Brain microvascular endothelial cell (primary cell): Measurements from ENCODE around the gene SLC36A1.

Experiments used
- DNase-seq: peaks from one replicate; pipeline ENCODE4 v3.0.0-alpha.2; 2020
- H3K27ac ChIP-seq: fragments of 250-450 bp; sonication (Bioruptor Pico); 2 replicates; pipeline ENCODE4 v1.5.1; 2020; ENCODE audit warnings: mild to moderate bottlenecking, moderate library complexity
- H3K27me3 ChIP-seq: fragments of 250-450 bp; sonication (Bioruptor Pico); replicated peaks from 2 replicates; pipeline ENCODE4 v1.5.1; 2020; ENCODE audit warnings: mild to moderate bottlenecking
- H3K36me3 ChIP-seq: fragments of 250-450 bp; sonication (Bioruptor Pico); replicated peaks from 2 replicates; pipeline ENCODE4 v1.5.1; 2020; ENCODE audit warnings: mild to moderate bottlenecking
- H3K4me3 ChIP-seq: 2 replicates; pipeline ENCODE4 v1.5.1; 2011; ENCODE audit warnings: low read depth, mild to moderate bottlenecking, control low read depth, low read length, moderate library complexity
- in situ Hi-C: cut with HindIII; loops from 2 replicates; pipeline ENCODE4 v1.10.0; 2017; ENCODE audit warnings: low sequenced_read_pairs, low pct_ligation_motif_present
- TF ChIP-seq, protein P1 (sequence below): IDR thresholded peaks from 2 replicates; pipeline ENCODE4 v1.5.1; 2011; ENCODE audit warnings: low read depth, mild to moderate bottlenecking, moderate library complexity, low read length, control low read depth, inconsistent platforms; ENCODE audit errors: missing control alignments

The SLC36A1 gene

GRCh38 chr5:151517122-151517920 is 69.9 kb downstream of the SLC36A1 start:
- TF ChIP-seq, protein P1, sequence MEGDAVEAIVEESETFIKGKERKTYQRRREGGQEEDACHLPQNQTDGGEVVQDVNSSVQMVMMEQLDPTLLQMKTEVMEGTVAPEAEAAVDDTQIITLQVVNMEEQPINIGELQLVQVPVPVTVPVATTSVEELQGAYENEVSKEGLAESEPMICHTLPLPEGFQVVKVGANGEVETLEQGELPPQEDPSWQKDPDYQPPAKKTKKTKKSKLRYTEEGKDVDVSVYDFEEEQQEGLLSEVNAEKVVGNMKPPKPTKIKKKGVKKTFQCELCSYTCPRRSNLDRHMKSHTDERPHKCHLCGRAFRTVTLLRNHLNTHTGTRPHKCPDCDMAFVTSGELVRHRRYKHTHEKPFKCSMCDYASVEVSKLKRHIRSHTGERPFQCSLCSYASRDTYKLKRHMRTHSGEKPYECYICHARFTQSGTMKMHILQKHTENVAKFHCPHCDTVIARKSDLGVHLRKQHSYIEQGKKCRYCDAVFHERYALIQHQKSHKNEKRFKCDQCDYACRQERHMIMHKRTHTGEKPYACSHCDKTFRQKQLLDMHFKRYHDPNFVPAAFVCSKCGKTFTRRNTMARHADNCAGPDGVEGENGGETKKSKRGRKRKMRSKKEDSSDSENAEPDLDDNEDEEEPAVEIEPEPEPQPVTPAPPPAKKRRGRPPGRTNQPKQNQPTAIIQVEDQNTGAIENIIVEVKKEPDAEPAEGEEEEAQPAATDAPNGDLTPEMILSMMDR = no peak
- H3K4me3 ChIP-seq = no peak overlapping the region
- no peak for DNase-seq
- in situ Hi-C loops = no loop called here
- H3K27ac ChIP-seq = no peak overlapping the region
- no peaks in the 10 kb centered on the region for H3K27me3 ChIP-seq
- H3K36me3 ChIP-seq = no peaks in the 10 kb centered on the region

DNA sequence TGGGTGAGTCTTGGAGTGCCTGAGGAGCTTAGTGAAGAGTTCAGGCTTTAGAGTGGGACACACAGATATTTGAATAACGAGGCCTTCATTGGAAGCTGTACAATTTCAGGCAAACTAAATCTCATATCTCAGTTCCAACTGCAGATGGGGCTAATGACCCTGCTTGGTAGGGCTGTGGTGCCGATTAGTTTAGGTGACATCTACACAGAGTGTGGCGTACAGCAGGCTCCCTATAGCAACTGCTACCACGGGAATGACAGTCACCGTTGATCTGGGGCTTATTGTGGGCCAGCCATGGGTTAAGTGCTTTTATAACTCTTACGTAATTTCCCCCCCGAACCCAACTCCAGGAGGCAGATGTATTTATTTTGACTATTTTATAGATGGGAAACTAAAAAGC is 72.9 kb downstream of the SLC36A1 start:
- H3K4me3 ChIP-seq = no peak overlapping the region
- TF ChIP-seq, protein P1 = no peak
- H3K36me3 ChIP-seq = no peaks in the 10 kb centered on the region
- H3K27ac ChIP-seq = no peak overlapping the region
- in situ Hi-C loops = no loop called here
- H3K27me3 ChIP-seq = no peaks in the 10 kb centered on the region
- DNase-seq = no peak

- no peak for DNase-seq
- Histone ChIP-seq H3K36me3 (no peaks in the 10 kb centered on the region), H3K4me3 (no peak overlapping the region), H3K27ac (no peak overlapping the region), H3K27me3 (no peaks in the 10 kb centered on the region)
- in situ Hi-C loops = no loop called here
- TF ChIP-seq, protein P1 = no peak
Measured at GRCh38 chr5:151522226-151522625, 74.8 kb downstream of the SLC36A1 start.

DNA sequence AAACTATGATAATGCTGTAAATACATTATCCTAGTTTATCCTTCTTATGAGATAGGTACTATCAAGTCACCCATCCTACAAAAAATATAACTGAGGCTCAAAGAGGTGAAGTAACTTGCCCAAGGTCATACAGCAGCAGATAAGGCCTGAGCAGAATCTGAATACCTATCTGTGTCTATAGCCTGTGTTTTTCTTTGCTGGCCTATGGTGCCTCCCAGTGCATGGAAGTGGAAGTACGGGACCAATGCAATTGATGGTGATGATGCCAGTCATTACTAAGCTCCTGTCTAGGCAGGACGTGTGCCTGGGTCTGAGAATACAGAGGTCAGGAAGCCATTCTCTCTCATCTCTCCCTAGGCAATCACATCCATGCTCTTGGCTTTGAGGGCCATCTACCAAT is 75.9 kb downstream of the SLC36A1 start:
- no peaks in the 10 kb centered on the region for H3K27me3 ChIP-seq
- TF ChIP-seq, protein P1 = peak; percentile 82
- peak; percentile 59 for DNase-seq
- no peak overlapping the region for H3K27ac ChIP-seq
- H3K4me3 ChIP-seq = no peak overlapping the region
- in situ Hi-C loops = no loop called here
- H3K36me3 ChIP-seq = no peaks in the 10 kb centered on the region

DNA sequence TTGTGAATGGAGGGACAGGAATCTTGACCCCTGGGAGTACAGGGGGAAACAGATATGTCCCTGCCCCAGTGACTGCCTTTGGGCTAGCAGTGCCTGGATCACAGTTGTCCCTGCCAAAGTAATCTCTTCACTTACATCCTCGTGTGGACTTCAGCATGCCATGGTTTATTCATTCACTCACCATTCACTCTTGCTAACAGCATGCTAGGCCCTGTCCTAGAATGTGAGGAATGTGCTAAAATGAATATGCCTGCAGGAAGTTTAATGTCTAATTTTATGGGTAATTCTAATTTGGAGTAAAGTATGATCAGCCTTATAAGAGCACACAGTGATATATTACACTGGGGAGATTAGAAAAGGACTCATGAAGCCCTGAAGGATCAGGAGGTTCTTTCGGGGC is 80.8 kb downstream of the SLC36A1 start:
- no peaks in the 10 kb centered on the region for H3K36me3 ChIP-seq
- DNase-seq = no peak
- H3K27me3 ChIP-seq = no peaks in the 10 kb centered on the region
- in situ Hi-C loops = no loop called here
- no peak overlapping the region for H3K27ac ChIP-seq
- TF ChIP-seq, protein P1 = no peak
- no peak overlapping the region for H3K4me3 ChIP-seq

DNA sequence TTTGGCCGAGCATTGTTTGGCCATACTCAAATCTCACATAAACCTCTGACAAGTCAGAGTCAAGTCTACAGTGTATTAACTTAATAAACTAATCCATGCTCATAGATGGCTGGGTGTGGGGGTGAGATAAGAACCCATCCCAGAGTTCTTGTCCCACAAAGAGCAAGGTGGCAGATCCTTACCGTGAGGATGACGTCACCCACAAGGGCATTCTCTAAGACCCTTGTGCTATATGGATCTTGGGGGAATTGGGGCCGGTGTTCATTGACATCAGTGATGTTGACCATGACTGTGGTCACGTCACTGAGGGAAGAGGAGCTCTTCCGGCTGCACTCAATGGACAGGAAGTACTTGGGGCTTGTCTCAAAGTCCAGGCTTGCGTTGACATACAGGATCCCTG is 81.6 kb downstream of the SLC36A1 start:
- in situ Hi-C loops = no loop called here
- Histone ChIP-seq H3K27ac (no peak overlapping the region), H3K4me3 (no peak overlapping the region), H3K27me3 (no peaks in the 10 kb centered on the region), H3K36me3 (no peaks in the 10 kb centered on the region)
- no peak for DNase-seq
- TF ChIP-seq, protein P1 = no peak
